Esophagus squamous epithelium (tissue), 4 donors: ENCODE data around the gene TSC1.

ENCODE experiments used
- CTCF ChIP-seq, 6 experiments: fragments of 450-650 bp in 4 of 6; fragments of 200-600 bp in 2 of 6; sonication (generic) in 2 of 6; IDR thresholded peaks; one replicate each; pipeline ENCODE4 v1.5.1; 2016 to 2019; ENCODE audit warnings: antibody characterized with exemption in 6 of 6, mild to moderate bottlenecking in 4 of 6, moderate library complexity in 4 of 6
- POLR2A ChIP-seq, 4 donors: fragments of 450-650 bp; IDR thresholded peaks; one replicate each; pipeline ENCODE4 v1.6.1; 2017; ENCODE audit warnings: antibody characterized with exemption in 4 of 4, mild to moderate bottlenecking in 4 of 4, moderate library complexity in 3 of 4

DNA sequence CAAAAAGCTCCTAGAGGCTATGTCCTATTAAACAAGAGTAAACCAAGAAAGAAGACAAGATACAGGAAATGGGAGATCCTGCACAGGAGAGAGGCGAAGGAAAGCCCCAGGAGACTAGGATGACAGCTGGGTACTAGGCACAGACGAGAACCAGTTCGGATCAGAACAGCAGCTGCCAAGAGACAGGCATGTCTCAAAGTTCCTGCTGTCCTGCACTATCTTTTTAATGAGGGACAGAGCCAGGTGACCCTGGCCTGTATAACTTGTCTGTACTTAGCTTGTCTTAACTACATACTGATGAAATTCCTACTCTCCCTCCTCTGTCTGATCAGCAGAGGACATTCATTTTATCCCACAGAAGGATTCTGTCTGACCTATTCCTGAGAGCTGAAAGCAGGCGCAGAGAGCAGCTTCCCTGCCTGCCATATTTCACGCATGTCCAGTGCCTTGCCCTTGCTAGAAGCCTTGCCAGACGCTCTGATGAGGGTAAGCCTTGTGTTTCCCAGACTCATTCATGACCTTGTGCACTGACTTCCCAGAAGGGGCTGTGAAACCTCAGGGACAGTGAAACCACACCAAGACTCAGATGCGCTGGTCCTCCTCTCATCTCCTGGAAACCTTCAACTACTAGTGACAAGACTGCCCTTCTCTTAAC lies 24.7 kb downstream of the TSC1 start:
- no peak for TF ChIP-seq CTCF (IDR thresholded peaks at IDR 0.05)
- no peak for TF ChIP-seq POLR2A (IDR thresholded peaks at IDR 0.05)
